ENCODE data around the gene YTHDC1.

DNA sequence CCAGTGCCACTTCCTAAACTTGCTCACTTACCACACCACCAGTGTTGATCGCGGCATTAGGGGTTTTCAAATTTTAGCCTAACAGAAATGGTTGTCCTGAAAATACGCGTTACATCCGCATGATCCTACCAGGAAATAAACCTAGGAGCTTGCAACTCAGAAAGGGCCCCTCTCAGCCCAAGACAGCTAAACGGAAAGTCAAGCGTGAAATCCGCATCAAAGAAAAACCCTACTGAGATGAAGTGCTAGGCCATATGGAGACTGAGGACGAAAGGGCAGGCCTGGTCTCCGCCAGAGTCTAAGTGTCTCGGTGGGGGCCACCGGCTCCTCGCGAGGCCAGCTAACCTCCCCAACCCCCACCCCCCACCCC is 626 bp downstream of the YTHDC1 start:
- TF ChIP-seq, protein P1, sequence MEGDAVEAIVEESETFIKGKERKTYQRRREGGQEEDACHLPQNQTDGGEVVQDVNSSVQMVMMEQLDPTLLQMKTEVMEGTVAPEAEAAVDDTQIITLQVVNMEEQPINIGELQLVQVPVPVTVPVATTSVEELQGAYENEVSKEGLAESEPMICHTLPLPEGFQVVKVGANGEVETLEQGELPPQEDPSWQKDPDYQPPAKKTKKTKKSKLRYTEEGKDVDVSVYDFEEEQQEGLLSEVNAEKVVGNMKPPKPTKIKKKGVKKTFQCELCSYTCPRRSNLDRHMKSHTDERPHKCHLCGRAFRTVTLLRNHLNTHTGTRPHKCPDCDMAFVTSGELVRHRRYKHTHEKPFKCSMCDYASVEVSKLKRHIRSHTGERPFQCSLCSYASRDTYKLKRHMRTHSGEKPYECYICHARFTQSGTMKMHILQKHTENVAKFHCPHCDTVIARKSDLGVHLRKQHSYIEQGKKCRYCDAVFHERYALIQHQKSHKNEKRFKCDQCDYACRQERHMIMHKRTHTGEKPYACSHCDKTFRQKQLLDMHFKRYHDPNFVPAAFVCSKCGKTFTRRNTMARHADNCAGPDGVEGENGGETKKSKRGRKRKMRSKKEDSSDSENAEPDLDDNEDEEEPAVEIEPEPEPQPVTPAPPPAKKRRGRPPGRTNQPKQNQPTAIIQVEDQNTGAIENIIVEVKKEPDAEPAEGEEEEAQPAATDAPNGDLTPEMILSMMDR (IDR thresholded peaks at IDR 0.05 in 4 of 5, conservative IDR thresholded peaks at IDR 0.05 in 1 of 5): no peak
- no peak for TF ChIP-seq POLR2A (IDR thresholded peaks at IDR 0.05)
